Transverse colon (tissue), 3 donors: Measurements from ENCODE around the gene HASPIN.

Experiments
- CTCF ChIP-seq, 5 experiments: fragments of 200-600 bp in 3 of 5; fragments of 450-650 bp in 2 of 5; sonication (generic) in 3 of 5; IDR thresholded peaks; 1 replicate in 2 of 5; 2 replicates in 3 of 5; pipeline ENCODE4 v1.5.1; 2016 to 2017; ENCODE audit warnings: antibody characterized with exemption in 5 of 5, inconsistent platforms in 3 of 5, mild to moderate bottlenecking in 2 of 5, moderate library complexity in 1 of 5
- EP300 ChIP-seq: sonication (generic); formaldehyde crosslinking; IDR thresholded peaks from one replicate; pipeline ENCODE4 v1.6.1; 2017; ENCODE audit warnings: antibody characterized with exemption, low read depth
- POLR2A ChIP-seq: fragments of 450-650 bp; IDR thresholded peaks from one replicate; pipeline ENCODE4 v1.6.1; 2016; ENCODE audit warnings: antibody characterized with exemption, mild to moderate bottlenecking, moderate library complexity

- TF ChIP-seq CTCF (IDR thresholded peaks at IDR 0.05) (no peak), EP300 (no peak), POLR2A (no peak)
Measured at GRCh38 chr17:3732210-3732621, 8.5 kb downstream of the HASPIN start.
